Measurements from ENCODE around the gene PRDM13. TPM values are rescaled to one million over a fixed set of nuclear protein-coding genes. Genes with fewer than 3 reads are reported as not detected.

The PRDM13 gene
- total RNA-seq, 1 donor from 2014 or later = not detected

DNA sequence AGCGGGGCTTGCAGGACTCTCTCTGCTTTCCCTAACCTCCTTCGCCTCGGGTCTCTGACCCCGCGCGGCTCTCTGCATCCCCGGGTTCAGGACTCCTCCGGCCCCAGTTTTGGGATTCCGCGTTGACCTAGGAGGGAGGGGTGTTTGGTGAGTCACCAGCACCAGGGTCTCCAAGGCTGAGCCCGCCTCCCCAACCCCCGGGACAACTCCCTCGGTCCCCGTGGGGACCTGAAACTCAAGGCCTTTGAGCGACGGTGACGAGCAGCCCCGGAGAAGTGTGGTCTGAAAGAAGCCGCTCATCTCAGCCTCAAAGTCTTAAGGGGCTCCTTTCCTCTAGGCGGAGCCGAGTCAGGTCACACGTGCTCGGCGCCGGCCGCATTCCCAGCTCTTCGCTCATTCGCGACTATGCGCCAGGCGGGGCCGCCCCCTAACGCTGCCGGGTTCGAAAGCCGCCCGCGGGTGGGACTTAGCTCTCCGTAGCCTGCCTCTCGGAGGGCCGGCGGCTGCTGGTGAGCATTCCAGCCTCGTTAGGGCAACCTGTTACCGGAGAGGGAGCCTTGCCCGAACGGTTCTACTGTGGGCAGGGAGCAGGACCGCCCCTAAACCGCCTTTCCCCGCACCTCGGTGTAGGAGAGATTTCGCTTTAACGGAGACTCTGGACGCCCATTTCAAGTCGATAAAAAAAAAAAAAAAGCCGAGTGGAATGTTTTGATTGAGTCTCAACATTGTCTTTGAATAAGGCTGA is 3.0 kb upstream of the PRDM13 start:
- peaks cover 46% of the 10 kb centered on the region for H3K27me3 ChIP-seq
- H3K4me3 ChIP-seq = peak overlapping the region; percentile 26 to 33
- no peaks in the 10 kb centered on the region for H3K9me3 ChIP-seq
- DNase-seq (ENCODE audit: extremely low spot score in 2 of 2) = no peak
- H3K4me1 ChIP-seq = peaks cover 26% of the 10 kb centered on the region
- intact Hi-C loops (cut with DNase I) = no loop called here
- H3K27ac ChIP-seq = no peak overlapping the region
- TF ChIP-seq POLR2AphosphoS5 (IDR thresholded peaks at IDR 0.05; ENCODE audit: insufficient read depth in 1 of 2, low read depth in 1 of 2) (peak in 1 of 2 donors; percentile 11), POLR2A (IDR thresholded peaks at IDR 0.05) (no peak)
- TF ChIP-seq, protein P1, sequence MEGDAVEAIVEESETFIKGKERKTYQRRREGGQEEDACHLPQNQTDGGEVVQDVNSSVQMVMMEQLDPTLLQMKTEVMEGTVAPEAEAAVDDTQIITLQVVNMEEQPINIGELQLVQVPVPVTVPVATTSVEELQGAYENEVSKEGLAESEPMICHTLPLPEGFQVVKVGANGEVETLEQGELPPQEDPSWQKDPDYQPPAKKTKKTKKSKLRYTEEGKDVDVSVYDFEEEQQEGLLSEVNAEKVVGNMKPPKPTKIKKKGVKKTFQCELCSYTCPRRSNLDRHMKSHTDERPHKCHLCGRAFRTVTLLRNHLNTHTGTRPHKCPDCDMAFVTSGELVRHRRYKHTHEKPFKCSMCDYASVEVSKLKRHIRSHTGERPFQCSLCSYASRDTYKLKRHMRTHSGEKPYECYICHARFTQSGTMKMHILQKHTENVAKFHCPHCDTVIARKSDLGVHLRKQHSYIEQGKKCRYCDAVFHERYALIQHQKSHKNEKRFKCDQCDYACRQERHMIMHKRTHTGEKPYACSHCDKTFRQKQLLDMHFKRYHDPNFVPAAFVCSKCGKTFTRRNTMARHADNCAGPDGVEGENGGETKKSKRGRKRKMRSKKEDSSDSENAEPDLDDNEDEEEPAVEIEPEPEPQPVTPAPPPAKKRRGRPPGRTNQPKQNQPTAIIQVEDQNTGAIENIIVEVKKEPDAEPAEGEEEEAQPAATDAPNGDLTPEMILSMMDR (IDR thresholded peaks at IDR 0.05) = no peak
- H3K36me3 ChIP-seq = no peaks in the 10 kb centered on the region

DNA sequence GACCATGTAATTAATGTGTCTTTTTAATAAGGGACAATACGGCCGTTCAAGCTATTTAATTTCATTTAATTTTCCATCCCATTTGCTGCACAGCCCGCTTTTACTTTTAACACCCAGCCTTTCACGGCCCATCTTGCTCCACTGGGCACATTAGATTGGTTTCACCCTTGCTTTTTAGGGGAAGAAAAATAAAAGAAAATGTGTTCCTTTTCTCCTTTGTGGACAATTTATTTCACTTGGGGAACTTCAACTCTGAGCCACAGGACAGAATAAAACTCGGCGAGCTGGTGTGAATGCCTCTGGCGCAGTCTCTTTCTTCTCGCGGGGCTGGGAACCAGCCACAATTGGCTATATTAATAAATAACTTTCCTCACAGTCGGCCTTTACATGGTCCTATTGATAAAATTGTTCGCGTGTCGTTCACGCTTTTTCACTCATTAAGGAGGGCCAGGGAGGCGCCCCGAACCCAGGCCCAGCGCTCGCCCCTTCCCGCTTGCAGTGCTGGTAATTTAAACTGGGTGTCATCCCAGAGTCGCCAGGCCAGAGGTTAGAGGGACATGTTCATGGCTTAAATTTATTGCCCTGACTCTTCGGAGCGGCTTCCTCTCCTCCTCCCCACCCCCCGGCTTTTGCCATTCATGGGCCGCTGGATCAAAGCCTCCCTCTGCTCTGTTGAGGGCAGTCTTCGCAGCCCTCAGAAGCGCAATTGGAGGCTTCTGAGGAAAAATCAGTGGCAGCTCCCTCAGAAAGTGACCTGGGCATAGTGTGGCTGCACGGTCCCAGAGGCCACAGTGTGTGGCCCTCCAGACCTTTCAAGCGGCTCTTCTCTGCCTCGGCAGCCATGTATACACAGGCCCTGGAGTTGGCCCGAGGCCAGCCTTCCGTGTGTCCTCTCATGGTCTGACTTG is 2.2 kb upstream of the PRDM13 start:
- H3K36me3 ChIP-seq = no peaks in the 10 kb centered on the region
- peaks cover 26% of the 10 kb centered on the region for H3K4me1 ChIP-seq
- H3K4me3 ChIP-seq = peak overlapping the region; percentile 26 to 33
- intact Hi-C loops (cut with DNase I) = no loop called here
- peaks cover 53% of the 10 kb centered on the region for H3K27me3 ChIP-seq
- DNase-seq (ENCODE audit: extremely low spot score in 2 of 2) = no peak
- H3K27ac ChIP-seq = no peak overlapping the region
- no peaks in the 10 kb centered on the region for H3K9me3 ChIP-seq
- TF ChIP-seq, protein P1 (IDR thresholded peaks at IDR 0.05) = no peak
- TF ChIP-seq POLR2AphosphoS5 (IDR thresholded peaks at IDR 0.05; ENCODE audit: insufficient read depth in 1 of 2, low read depth in 1 of 2) = no peak
- no peak for TF ChIP-seq POLR2A (IDR thresholded peaks at IDR 0.05)

DNA sequence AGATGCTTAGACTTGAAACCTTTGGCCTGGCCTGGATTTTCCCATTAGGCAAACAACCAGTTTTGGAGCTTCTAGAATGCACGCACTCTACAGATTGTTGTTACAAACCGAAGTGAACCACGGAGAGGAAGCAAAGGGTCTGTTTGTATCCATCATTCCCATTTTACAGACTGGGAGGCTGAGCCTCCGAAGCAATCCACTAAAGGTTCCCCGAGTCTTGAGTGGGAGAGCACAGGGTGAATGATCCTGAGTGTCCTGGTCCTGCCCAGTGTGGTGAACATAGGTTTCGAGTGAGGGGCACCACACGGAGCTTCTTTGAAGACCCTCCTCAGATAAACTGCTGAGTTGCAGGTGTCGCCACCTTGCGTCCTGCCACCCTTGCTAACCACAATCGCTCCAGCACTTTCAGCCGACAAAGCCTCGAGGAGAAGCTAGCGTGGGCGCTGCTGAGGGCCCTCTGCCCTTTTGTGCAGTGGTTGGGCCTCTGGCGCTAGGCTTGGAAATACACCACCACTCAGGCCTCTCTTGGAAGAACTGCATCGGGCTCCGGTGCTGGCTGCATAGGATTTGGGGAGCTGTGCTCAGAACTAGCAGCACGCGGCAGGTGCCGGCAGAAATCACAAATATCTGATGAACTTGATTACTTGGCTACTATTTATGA is 1.4 kb upstream of the PRDM13 start:
- H3K9me3 ChIP-seq = no peaks in the 10 kb centered on the region
- peaks cover 26% of the 10 kb centered on the region for H3K4me1 ChIP-seq
- DNase-seq (ENCODE audit: extremely low spot score in 2 of 2) = no peak
- H3K27me3 ChIP-seq = peaks cover 59% of the 10 kb centered on the region
- TF ChIP-seq POLR2AphosphoS5 (IDR thresholded peaks at IDR 0.05; ENCODE audit: insufficient read depth in 1 of 2, low read depth in 1 of 2) (no peak), POLR2A (IDR thresholded peaks at IDR 0.05) (no peak)
- TF ChIP-seq, protein P1 (IDR thresholded peaks at IDR 0.05) = no peak
- no peaks in the 10 kb centered on the region for H3K36me3 ChIP-seq
- H3K27ac ChIP-seq = no peak overlapping the region
- intact Hi-C loops (cut with DNase I) = no loop called here
- H3K4me3 ChIP-seq = no peak overlapping the region

DNA sequence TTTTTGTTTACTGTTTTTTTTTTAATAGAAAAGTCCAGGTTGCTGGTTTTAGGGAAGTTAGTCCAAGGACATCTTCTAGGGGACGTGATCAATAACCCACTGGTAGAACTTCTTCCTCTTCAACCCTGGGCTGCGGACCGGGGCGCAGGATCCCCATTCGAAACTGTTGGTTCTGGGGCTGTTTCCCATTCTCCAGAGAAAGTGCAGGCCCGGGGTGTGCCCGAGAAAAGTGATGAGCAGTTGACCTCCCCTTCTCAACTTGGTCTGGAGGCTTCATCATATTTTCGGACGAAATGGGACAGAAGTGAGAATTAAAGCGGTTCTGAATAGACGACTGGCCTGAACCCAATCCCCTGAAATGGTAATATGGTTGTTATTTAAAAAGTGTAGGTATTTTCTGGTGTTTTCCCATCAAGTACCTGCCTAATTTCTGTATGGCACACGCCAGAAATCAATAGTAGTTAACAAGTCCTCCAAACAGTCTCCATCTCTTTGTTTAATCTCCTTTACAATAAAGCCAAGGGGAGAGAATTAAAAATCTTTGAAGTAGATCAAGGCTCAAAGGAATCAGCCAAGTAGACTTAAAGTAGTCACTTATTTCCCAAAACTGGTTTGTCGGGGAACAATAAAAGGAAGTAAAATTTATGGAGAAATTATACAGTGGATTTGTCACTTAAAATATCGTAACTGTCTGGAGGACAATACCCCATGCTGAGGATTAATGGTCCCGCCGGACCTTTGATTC is 550 bp upstream of the PRDM13 start:
- peaks cover 57% of the 10 kb centered on the region for H3K27me3 ChIP-seq
- DNase-seq (ENCODE audit: extremely low spot score in 2 of 2) = no peak
- TF ChIP-seq, protein P1 (IDR thresholded peaks at IDR 0.05) = no peak
- TF ChIP-seq POLR2AphosphoS5 (IDR thresholded peaks at IDR 0.05; ENCODE audit: insufficient read depth in 1 of 2, low read depth in 1 of 2) (no peak), POLR2A (IDR thresholded peaks at IDR 0.05) (no peak)
- no peak overlapping the region for H3K27ac ChIP-seq
- peaks cover 26% of the 10 kb centered on the region for H3K4me1 ChIP-seq
- H3K36me3 ChIP-seq = no peaks in the 10 kb centered on the region
- intact Hi-C loops (cut with DNase I) = no loop called here
- no peak overlapping the region for H3K4me3 ChIP-seq
- H3K9me3 ChIP-seq = no peaks in the 10 kb centered on the region

All from vagina (tissue), 2 donors.